ENCODE data around the gene SLC35E4.

DNA sequence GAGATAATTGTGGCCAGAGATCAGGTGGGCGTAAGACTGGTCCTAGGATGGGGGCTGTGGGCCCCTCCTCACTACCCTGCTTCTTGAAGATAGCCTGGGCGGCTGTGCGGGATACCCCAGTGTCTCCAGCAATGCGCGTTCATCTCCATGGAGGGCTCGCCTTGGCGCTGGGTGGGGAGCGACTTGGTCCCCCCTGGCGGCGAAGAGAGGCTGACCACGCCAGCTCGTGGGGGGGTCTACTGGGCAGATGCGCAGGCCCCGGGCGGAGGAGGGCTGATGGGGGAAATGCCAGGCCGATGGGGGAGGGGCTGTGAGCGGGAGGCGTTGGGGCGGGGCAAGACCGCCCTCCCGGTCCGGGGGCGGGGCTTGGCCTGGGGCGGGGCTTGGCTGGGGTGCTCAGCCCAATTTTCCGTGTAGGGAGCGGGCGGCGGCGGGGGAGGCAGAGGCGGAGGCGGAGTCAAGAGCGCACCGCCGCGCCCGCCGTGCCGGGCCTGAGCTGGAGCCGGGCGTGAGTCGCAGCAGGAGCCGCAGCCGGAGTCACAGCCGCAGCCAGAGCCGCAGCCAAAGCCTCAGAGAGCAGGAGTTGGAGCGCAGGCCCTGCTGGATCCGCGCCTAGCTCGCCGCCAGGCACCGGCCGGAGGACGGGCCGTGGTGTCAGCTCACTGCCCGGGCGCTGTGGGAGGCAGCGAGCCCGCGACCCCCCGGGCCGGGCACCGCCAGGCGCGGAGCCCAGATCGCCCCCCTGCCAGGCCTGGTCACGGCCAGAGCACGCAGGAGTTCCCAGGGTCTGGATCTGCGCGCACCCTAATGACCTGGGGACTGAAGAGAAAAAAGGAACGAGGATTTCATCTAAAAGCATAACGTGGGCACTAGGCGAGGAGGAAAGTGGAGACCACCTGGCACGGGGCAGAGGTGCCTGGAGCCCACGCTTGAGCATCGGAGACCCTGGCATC is at the start of gene SLC35E4:
- TF ChIP-seq, protein P1, sequence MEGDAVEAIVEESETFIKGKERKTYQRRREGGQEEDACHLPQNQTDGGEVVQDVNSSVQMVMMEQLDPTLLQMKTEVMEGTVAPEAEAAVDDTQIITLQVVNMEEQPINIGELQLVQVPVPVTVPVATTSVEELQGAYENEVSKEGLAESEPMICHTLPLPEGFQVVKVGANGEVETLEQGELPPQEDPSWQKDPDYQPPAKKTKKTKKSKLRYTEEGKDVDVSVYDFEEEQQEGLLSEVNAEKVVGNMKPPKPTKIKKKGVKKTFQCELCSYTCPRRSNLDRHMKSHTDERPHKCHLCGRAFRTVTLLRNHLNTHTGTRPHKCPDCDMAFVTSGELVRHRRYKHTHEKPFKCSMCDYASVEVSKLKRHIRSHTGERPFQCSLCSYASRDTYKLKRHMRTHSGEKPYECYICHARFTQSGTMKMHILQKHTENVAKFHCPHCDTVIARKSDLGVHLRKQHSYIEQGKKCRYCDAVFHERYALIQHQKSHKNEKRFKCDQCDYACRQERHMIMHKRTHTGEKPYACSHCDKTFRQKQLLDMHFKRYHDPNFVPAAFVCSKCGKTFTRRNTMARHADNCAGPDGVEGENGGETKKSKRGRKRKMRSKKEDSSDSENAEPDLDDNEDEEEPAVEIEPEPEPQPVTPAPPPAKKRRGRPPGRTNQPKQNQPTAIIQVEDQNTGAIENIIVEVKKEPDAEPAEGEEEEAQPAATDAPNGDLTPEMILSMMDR (IDR thresholded peaks at IDR 0.05), result peak in 2 of 3 experiments; percentile 22 to 31
- TF ChIP-seq POLR2A (IDR thresholded peaks at IDR 0.05; ENCODE audit: low read depth) (peak; percentile 55), POLR2AphosphoS5 (IDR thresholded peaks at IDR 0.05) (peak; percentile 74 to 87), EP300 (IDR thresholded peaks at IDR 0.05) (no peak)
